Rectal smooth muscle tissue (tissue), 1 donor: Measurements from ENCODE around the gene LYAR.

Experiments
- H3K27ac ChIP-seq: one replicate; pipeline ENCODE4 v1.7.0; 2013; ENCODE audit warnings: low read depth, low read length, inconsistent platforms
- H3K27me3 ChIP-seq: one replicate; pipeline ENCODE4 v1.7.0; 2013; ENCODE audit warnings: low read length; ENCODE audit not compliant: control insufficient read depth, insufficient read depth
- H3K36me3 ChIP-seq: one replicate; pipeline ENCODE4 v1.7.0; 2013; ENCODE audit warnings: low read length; ENCODE audit not compliant: control insufficient read depth, insufficient read depth
- H3K4me1 ChIP-seq: one replicate; pipeline ENCODE4 v1.7.0; 2013; ENCODE audit warnings: low read length; ENCODE audit not compliant: control insufficient read depth, insufficient read depth
- H3K4me3 ChIP-seq: one replicate; pipeline ENCODE4 v1.7.0; 2013; ENCODE audit warnings: low read length
- H3K9ac ChIP-seq: one replicate; pipeline ENCODE4 v1.7.0; 2013; ENCODE audit warnings: low read length

Gene LYAR

GRCh38 chr4:4289941-4290850, at the start of gene LYAR, which contains the start of gene ZBTB49:
Gene LYAR (minus strand): TSS chr4:4290154. CDS start chr4:4283742, 6,412 bp downstream.
Gene ZBTB49 (plus strand): TSS chr4:4290251. CDS start chr4:4299946, 9,695 bp downstream.
- Histone ChIP-seq H3K27ac (peak within 1 kb of the TSS; percentile 64), H3K9ac (peak within 1 kb of the TSS; percentile 42), H3K27me3 (no peaks in the 10 kb centered on the region), H3K4me1 (peaks cover 15% of the 10 kb centered on the region), H3K36me3 (no peaks in the 10 kb centered on the region), H3K4me3 (peak within 1 kb of the TSS; percentile 86)

DNA sequence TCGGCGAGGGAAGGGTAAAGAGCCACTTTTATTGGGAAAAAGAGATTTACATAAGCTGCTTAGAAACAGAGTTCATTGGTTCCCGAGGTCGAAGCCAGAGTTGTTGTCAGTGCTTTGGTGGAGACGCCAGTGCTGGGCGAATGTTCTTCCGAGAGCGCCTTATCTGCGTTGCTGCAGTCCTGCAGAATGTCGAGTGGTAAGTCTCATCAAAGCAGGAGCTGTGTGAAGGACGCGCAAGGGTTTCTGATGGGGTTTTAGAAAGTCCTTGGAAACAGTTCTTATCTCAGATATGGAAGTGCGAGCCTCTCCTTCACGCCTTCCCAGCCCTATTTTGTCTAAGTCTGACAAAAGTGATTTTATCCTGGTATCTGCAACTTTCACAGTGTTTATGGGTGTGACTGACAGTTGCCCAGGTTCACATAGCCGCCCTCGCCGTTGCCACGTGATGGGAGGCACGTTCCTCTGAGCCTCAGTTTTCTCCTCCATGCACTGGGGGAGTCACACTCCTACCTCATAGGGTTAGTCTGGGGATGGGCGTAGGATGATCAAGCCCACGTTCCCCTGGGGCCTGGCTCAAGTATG, 49.6 kb upstream of the LYAR start:
- no peak overlapping the region for H3K27ac ChIP-seq
- no peaks in the 10 kb centered on the region for H3K4me1 ChIP-seq
- H3K36me3 ChIP-seq: no peaks in the 10 kb centered on the region
- no peak overlapping the region for H3K9ac ChIP-seq
- no peaks in the 10 kb centered on the region for H3K27me3 ChIP-seq
- H3K4me3 ChIP-seq: no peak overlapping the region

GRCh38 chr4:4338210-4339001, 48.5 kb upstream of the LYAR start:
- Histone ChIP-seq H3K4me3 (no peak overlapping the region), H3K36me3 (no peaks in the 10 kb centered on the region), H3K27me3 (no peaks in the 10 kb centered on the region), H3K9ac (no peak overlapping the region), H3K4me1 (no peaks in the 10 kb centered on the region), H3K27ac (no peak overlapping the region)

DNA sequence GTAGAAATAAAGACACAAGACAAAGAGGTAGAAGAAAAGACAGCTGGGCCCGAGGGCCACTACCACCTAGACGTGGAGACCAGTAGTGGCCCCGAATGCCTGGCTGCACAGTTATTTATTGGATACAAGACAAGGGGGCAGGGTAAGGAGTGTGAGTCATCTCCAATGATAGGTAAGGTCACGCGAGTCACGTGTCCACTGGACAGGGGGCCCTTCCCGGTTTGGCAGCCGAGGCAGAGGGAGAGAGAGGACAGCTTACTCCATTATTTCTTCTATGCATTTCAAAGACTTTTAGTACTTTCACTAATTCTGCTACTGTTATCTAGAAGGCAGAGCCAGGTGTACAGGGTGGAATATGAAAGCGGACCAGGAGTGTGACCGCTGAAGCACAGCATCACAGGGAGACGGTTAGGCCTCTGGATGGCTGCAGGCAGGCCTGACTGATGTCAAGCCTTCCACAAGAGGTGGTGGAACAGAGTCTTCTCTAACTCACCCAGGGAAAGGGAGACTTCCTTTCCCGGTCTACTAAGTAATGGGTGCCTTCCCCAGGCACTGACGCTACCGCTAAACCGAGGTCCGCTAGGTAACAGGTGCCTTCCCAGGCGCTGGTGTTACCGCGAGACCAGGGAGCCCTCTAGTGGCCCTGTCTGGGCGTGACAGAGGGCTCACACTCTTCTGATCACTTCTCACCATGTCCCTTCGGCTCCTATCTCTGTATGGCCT, 45.0 kb upstream of the LYAR start:
- H3K27ac ChIP-seq: no peak overlapping the region
- H3K4me1 ChIP-seq: no peaks in the 10 kb centered on the region
- H3K9ac ChIP-seq: no peak overlapping the region
- H3K4me3 ChIP-seq: no peak overlapping the region
- H3K27me3 ChIP-seq: no peaks in the 10 kb centered on the region
- no peaks in the 10 kb centered on the region for H3K36me3 ChIP-seq

- Histone ChIP-seq H3K4me1 (no peaks in the 10 kb centered on the region), H3K9ac (no peak overlapping the region), H3K27ac (no peak overlapping the region), H3K36me3 (no peaks in the 10 kb centered on the region), H3K27me3 (no peaks in the 10 kb centered on the region), H3K4me3 (no peak overlapping the region)
These were observed 43.3 kb upstream of the LYAR start for GRCh38 chr4:4333265-4333706.

DNA sequence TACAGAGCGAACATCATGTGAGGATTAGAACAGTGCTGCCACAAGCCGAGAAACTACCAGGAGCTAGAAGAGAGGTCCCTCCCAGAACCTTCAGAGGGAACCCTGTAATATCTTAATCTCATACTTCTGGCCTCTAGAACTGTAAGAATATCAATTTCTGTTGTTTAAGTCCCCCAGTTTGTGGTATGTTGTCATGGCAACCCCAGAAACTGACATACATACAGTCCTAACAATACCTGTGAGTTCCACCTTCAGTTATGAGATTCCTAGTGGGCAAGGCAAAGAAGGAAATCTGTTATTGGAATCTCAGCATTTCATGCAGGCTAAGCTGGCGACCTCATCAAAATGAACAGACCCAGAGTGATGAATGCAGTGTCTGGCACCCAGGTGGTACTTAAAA, 42.6 kb upstream of the LYAR start:
- Histone ChIP-seq H3K4me1 (no peaks in the 10 kb centered on the region), H3K9ac (no peak overlapping the region), H3K36me3 (no peaks in the 10 kb centered on the region), H3K27ac (no peak overlapping the region), H3K27me3 (no peaks in the 10 kb centered on the region), H3K4me3 (no peak overlapping the region)

GRCh38 chr4:4330794-4331193, 40.8 kb upstream of the LYAR start:
- no peak overlapping the region for H3K9ac ChIP-seq

GRCh38 chr4:4329496-4329895, 39.5 kb upstream of the LYAR start:
- Histone ChIP-seq H3K36me3 (no peaks in the 10 kb centered on the region), H3K27me3 (no peaks in the 10 kb centered on the region), H3K4me3 (no peak overlapping the region), H3K4me1 (no peaks in the 10 kb centered on the region), H3K9ac (no peak overlapping the region), H3K27ac (no peak overlapping the region)

More at GRCh38 chr4:4330794-4331193, 40.8 kb upstream of the LYAR start:
- Histone ChIP-seq H3K36me3 (no peaks in the 10 kb centered on the region), H3K4me3 (no peak overlapping the region), H3K27ac (no peak overlapping the region), H3K4me1 (no peaks in the 10 kb centered on the region), H3K27me3 (no peaks in the 10 kb centered on the region)

DNA sequence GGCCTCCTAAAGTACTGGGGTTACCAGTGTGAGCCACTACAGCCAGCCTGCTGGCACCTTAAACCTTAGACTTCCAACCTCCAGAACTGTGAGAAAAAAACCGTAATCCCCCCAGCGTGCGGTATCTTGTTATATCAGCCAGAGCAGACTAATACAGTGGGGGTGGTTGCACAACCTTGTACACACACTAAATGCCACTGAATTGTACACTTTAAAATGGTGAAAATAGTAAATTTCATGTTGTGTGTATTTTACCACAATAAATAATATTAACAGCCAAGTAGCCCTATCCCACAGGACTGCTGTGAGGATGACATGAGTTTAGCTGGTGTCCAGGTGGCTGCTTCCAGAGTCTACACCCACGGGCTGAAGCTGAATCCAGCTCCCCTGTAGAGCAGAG, 38.9 kb upstream of the LYAR start:
- Histone ChIP-seq H3K27me3 (no peaks in the 10 kb centered on the region), H3K27ac (no peak overlapping the region), H3K4me1 (no peaks in the 10 kb centered on the region), H3K36me3 (no peaks in the 10 kb centered on the region), H3K4me3 (no peak overlapping the region), H3K9ac (no peak overlapping the region)

DNA sequence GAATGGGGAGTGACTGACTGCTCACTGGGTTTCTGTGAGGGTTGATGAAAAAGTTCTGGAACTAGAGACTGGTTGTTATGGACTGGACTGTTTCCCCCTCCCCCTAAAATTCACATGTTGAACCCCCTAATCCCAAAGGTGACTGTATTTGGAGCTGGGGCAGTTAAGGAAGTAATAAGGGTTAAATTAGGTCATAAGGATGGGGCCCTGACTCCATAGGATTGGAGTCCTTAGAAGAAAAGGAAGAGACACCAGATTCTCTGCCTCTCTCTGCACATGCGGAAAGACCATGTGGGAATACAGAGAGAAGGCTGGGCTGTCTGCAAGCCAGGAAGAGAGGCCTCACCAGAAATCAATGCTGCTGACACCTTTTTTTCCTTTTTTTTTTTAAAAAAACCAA, 38.3 kb upstream of the LYAR start:
- Histone ChIP-seq H3K4me1 (no peaks in the 10 kb centered on the region), H3K4me3 (no peak overlapping the region), H3K9ac (no peak overlapping the region), H3K27ac (no peak overlapping the region), H3K27me3 (no peaks in the 10 kb centered on the region), H3K36me3 (no peaks in the 10 kb centered on the region)

- Histone ChIP-seq H3K36me3 (no peaks in the 10 kb centered on the region), H3K4me1 (no peaks in the 10 kb centered on the region), H3K4me3 (no peak overlapping the region), H3K9ac (no peak overlapping the region), H3K27me3 (no peaks in the 10 kb centered on the region), H3K27ac (no peak overlapping the region)
These were observed 37.7 kb upstream of the LYAR start for GRCh38 chr4:4327652-4328121.

DNA sequence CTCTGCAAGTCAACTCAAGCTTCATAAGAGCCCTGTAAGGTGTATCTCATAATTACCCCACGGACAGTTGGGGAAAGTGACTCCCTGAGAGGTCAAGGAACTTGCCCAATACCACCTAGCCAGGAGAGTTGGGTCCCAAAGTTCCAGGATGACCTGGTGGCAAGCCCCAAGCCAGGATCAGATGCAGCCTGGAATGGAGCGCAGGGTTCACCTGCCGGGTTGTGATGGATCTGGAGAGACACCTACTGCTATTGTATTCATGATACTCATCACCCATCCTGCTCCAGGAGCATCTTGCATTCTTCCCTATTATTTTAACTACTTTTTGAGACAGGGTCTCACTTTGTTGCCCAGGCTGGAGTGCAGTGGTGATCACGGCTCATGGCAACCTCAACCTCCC, 36.2 kb upstream of the LYAR start:
- Histone ChIP-seq H3K9ac (no peak overlapping the region), H3K27ac (no peak overlapping the region), H3K27me3 (no peaks in the 10 kb centered on the region), H3K4me1 (no peaks in the 10 kb centered on the region), H3K4me3 (no peak overlapping the region), H3K36me3 (peaks cover 6% of the 10 kb centered on the region)
